Muscle of leg (tissue), 11 donors: ENCODE data around the gene PNMT. TPM values are rescaled to one million over a fixed set of nuclear protein-coding genes. Genes with fewer than 3 reads are reported as not detected.
"Not testable (repeated sequence)": the region's sequence is repeated elsewhere in the genome, so short reads cannot be mapped to it uniquely, and the experiment has no call there.

Experiments used
- DNase-seq: peaks from one replicate; pipeline ENCODE4 v3.0.0; 2013
- H3K27ac ChIP-seq: one replicate; pipeline ENCODE4 v1.5.1; 2013; ENCODE audit warnings: mild to moderate bottlenecking, low read length, control low read depth
- H3K27me3 ChIP-seq: one replicate; pipeline ENCODE4 v1.6.1; 2013; ENCODE audit warnings: low read length; ENCODE audit not compliant: control insufficient read depth, insufficient read depth
- H3K36me3 ChIP-seq: one replicate; pipeline ENCODE4 v1.6.1; 2013; ENCODE audit warnings: low read length; ENCODE audit not compliant: control insufficient read depth, insufficient read depth
- H3K4me1 ChIP-seq: one replicate; pipeline ENCODE4 v1.6.1; 2013; ENCODE audit warnings: low read length; ENCODE audit not compliant: control insufficient read depth, insufficient read depth
- H3K4me3 ChIP-seq: one replicate; pipeline ENCODE4 v1.5.1; 2013; ENCODE audit warnings: low read length, control low read depth
- H3K9me3 ChIP-seq: replicated peaks from 2 replicates; pipeline ENCODE4 v1.6.1; 2013; ENCODE audit warnings: low read depth, low read length; ENCODE audit not compliant: control insufficient read depth
- WGBS: methylation state at CpG from one replicate; pipeline ENCODE4 v1.1.5; 2013; ENCODE audit warnings: missing lambda C conversion rate; ENCODE audit not compliant: insufficient coverage; 5-methylcytosine and 5-hydroxymethylcytosine counted together
- polyA plus RNA-seq, 8 donors: library from polyadenylated mRNA; unstranded; fragments of 120-200 nt; gene quantifications; one replicate each; pipeline versions ENCODE4 v1.2.1 to v1.2.3, GENCODE V29; 2013; ENCODE audit warnings: inconsistent platforms in 1 of 8, low replicate concordance in 1 of 8; ENCODE audit not compliant: insufficient read length in 8 of 8, insufficient read depth in 1 of 8
- total RNA-seq: library from RNA; stranded (reverse); fragments of 120-200 nt; gene quantifications from one replicate; pipeline ENCODE4 v1.2.4, GENCODE V29; 2013

PNMT gene
- total and polyA plus RNA-seq, 9 donors = 1.7 to 6.6 (median 3.4) TPM

DNA sequence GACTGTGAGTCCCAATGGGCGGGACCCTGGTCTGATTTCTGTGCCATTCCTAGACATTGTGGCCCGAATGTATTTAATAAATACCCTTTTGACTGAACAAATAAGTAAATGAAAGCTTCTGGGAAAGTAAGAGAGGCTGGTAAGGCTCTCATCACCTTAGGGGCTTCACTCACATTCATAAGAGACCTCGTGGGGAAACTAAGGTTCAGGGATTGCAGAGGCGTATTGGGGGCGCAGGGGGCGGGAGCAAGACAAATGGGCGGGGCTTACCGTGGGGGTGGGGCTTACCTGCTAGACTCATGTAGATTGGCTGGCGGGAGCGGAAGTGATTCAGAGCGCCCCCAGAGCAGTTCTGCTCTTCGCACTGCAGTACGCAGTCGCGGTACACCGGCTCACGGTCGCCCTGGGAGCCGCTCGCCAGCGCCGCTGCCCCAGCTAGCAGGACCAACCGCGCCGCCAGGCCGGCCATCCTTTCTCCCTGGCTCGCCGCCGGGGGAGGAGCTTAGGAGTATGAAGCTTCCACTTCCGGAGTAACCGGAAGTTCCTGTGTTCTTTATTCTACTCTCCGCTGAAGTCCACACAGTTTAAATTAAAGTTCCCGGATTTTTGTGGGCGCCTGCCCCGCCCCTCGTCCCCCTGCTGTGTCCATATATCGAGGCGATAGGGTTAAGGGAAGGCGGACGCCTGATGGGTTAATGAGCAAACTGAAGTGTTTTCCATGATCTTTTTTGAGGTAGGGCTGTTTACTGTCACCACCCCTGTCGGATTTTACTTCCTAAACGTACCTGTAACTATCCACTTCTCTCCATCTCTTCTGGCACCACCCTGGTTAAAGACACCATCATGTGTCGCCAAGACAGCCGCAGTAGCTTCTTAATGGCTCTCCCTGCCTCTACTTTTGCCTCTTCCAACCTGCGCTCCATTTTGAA, 19.6 kb downstream of the PNMT start, which contains the start of gene PGAP3:
TSS of gene PGAP3 (minus strand) at position 512 of the 929 bp plus-strand sequence. CDS start at position 469, 43 bp downstream.
- peak; percentile 96 for DNase-seq
- Histone ChIP-seq H3K4me1 (peaks cover 18% of the 10 kb centered on the region), H3K36me3 (peaks cover 25% of the 10 kb centered on the region), H3K9me3 (no peaks in the 10 kb centered on the region), H3K4me3 (peak within 1 kb of the TSS; percentile 86), H3K27ac (peak within 1 kb of the TSS; percentile 91), H3K27me3 (peaks cover 2% of the 10 kb centered on the region)
- under 1% methylated on average over 25 of the region's 45 CpGs for WGBS

DNA sequence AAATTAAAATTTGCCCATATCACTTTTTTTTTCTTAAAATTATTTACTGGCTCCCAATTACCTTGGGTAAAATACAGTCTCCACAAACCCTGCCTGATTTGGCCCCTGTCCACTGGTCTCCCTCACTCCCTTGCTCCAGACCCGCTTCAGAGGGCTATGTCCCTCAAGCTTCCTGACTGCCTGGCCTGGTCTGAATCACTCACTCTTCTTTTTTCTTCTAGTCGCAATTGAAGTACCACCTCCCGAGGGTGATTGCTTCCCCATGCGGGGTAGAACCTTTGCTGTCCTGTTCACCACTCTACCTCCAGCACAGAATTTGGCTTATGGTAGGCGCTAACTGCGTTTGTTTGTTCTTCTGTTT, 20.2 kb downstream of the PNMT start:
- Histone ChIP-seq H3K4me3 (peak overlapping the region; percentile 86), H3K4me1 (peaks cover 18% of the 10 kb centered on the region), H3K36me3 (peaks cover 21% of the 10 kb centered on the region), H3K9me3 (no peaks in the 10 kb centered on the region), H3K27ac (peak overlapping the region; percentile 91), H3K27me3 (peaks cover 2% of the 10 kb centered on the region)
- WGBS = 15% methylated on average over 2 of the region's 6 CpGs
- DNase-seq = no peak

DNA sequence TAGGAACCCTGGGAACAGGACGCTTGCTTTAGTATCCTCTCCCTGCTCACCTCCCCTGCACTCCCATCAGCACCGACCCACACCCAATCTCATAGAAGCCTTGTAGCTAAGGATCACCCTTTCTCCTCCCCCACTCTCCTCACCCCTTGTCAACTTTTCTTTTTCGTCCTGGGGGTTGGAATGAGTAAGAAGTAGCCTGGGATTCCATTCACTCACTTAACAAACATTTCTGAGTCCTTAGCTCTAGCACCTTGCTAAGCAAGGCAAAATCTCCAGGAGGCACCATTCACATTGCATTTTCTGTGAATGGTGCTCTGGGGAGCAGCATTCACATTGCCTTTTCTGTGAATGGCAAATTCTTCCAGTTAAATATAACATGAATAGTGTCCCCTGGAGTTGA, 20.7 kb downstream of the PNMT start:
- WGBS = no CpG with 5 or more reads among the region's 3 CpGs

DNA sequence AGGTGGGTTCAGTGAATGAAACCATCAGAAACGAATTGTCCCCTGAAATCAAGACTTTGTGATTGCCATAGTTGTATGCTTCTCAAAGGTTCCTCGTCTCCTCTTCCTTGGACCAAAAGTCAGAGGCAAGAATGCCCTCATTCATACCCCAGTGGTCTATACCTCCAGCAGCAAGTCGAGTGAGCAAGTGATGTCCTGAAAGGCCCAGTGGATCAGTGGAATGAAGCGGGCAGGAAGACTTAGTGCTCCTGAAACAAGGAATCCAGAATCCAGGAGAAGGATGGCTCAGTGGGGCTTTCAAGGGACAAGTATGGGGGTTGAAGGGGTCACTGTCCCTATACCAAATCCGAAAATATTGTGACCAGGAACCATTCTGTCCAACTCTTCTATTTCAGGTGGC, 26.3 kb downstream of the PNMT start:
- Histone ChIP-seq H3K36me3 (peaks cover 3% of the 10 kb centered on the region), H3K9me3 (no peaks in the 10 kb centered on the region), H3K4me1 (peaks cover 8% of the 10 kb centered on the region), H3K4me3 (no peak overlapping the region), H3K27me3 (peaks cover 4% of the 10 kb centered on the region), H3K27ac (no peak overlapping the region)
- WGBS = 100% methylated on average over 1 of the region's 5 CpGs
- no peak for DNase-seq

More for the DNA sequence above, 20.7 kb downstream of the PNMT start:
- Histone ChIP-seq H3K9me3 (no peaks in the 10 kb centered on the region), H3K36me3 (peaks cover 18% of the 10 kb centered on the region), H3K4me1 (peaks cover 18% of the 10 kb centered on the region), H3K27me3 (peaks cover 2% of the 10 kb centered on the region), H3K4me3 (peak overlapping the region; percentile 86), H3K27ac (no peak overlapping the region)
- no peak for DNase-seq

DNA sequence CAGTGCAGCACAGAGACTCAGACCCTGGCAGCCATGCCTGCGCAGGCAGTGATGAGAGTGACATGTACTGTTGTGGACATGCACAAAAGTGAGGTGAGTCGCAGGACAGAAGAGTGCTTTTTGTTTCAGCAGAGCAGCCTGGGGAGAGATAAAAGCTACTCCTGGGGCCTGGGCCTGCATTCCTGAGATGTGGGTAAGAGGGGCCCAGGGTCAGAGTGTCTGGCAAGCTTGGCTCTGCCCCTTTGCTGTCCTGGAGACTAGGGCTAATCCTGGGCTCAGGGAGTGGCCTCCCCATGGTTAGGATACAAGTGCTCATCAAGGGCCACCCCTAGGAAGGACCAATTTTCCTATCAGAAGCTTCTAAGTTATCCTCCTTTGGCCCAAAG, 26.8 kb downstream of the PNMT start:
- Histone ChIP-seq H3K4me1 (peaks cover 9% of the 10 kb centered on the region), H3K9me3 (no peaks in the 10 kb centered on the region), H3K27ac (no peak overlapping the region), H3K36me3 (peaks cover 3% of the 10 kb centered on the region), H3K27me3 (peaks cover 7% of the 10 kb centered on the region), H3K4me3 (no peak overlapping the region)
- 75% methylated on average over 2 of the region's 2 CpGs for WGBS
- no peak for DNase-seq

DNA sequence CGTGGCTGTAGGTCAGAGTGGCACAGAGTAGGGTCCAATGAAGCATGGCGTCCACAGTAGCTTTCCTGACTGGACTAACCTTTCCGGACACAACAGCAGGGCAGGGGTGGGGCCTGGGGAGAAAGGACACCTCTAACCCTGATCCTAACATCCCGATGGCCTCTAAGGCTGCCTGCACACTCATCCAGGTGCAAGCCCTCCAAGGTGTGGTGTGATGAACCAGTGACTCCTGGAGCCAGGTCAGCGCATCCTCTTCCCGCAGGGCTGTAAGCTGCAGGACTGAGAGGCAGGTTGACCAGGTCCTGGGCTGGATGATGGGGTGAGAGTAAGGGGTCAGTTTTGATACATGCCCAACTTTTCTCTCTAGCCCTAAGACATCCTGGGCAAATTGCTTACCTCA, 28.5 kb downstream of the PNMT start:
- Histone ChIP-seq H3K27me3 (peaks cover 21% of the 10 kb centered on the region), H3K4me3 (no peak overlapping the region), H3K36me3 (peaks cover 3% of the 10 kb centered on the region), H3K9me3 (no peaks in the 10 kb centered on the region), H3K4me1 (peaks cover 18% of the 10 kb centered on the region), H3K27ac (no peak overlapping the region)
- DNase-seq = no peak
- 73% methylated on average over 4 of the region's 6 CpGs for WGBS

DNA sequence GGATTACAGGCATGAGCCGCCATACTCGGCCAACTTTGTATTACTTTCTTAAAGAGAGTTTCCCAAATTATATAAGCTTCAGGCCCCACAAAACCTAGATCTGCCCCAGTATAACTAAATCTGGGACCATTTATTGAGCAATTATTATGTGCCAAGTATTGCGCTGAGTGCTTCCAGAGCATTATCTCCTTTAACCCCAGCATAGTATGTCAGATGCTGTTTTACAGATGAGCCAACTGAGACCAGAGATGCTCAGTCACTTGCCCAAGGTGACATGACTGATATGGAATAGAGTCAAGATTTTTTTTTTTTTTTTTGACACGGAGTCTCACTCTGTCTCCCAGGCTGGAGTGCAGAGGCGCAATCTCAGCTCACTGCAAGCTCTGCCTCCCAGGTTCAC, 29.7 kb downstream of the PNMT start:
- Histone ChIP-seq H3K36me3 (peaks cover 6% of the 10 kb centered on the region), H3K4me3 (no peak overlapping the region), H3K9me3 (no peaks in the 10 kb centered on the region), H3K27me3 (peaks cover 22% of the 10 kb centered on the region), H3K4me1 (peaks cover 26% of the 10 kb centered on the region), H3K27ac (no peak overlapping the region)
- 100% methylated on average over 1 of the region's 5 CpGs for WGBS
- no peak for DNase-seq

DNA sequence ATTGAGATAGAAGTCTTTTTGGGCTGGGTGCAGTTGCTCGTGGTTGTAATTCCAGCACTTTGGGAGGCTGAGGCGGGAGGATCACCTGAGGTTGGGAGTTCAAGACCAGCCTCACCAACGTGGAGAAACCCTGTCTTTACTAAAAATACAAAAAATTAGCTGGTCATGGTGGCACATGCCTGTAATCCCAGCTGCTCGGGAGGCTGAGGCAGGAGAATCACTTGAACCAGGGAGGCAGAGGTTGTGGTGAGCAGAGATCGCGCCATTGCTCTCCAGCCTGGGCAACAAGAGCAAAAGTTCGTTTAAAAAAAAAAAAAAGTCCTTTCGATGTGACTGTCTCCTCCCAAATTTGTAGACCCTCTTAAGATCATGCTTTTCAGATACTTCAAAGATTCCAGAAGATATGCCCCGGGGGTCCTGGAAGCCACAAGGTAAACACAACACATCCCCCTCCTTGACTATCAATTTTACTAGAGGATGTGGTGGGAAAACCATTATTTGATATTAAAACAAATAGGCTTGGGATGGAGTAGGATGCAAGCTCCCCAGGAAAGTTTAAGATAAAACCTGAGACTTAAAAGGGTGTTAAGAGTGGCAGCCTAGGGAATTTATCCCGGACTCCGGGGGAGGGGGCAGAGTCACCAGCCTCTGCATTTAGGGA, 31.0 kb downstream of the PNMT start:
- H3K27ac ChIP-seq = peak overlapping the region; percentile 87
- not testable (repeated sequence) for H3K9me3 ChIP-seq, H3K36me3 ChIP-seq, DNase-seq
- peak overlapping the region; percentile 83 for H3K4me3 ChIP-seq
- H3K4me1 ChIP-seq = peaks cover 38% of the 10 kb centered on the region
- 43% methylated on average over 6 of the region's 11 CpGs for WGBS
- H3K27me3 ChIP-seq = peaks cover 22% of the 10 kb centered on the region

DNA sequence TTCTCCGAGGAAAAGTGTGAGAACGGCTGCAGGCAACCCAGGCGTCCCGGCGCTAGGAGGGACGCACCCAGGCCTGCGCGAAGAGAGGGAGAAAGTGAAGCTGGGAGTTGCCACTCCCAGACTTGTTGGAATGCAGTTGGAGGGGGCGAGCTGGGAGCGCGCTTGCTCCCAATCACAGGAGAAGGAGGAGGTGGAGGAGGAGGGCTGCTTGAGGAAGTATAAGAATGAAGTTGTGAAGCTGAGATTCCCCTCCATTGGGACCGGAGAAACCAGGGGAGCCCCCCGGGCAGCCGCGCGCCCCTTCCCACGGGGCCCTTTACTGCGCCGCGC, 31.5 kb downstream of the PNMT start, which contains the start of gene ERBB2:
TSS of gene ERBB2 (plus strand) at position 247 of the 330 bp plus-strand sequence. CDS start 175 bp downstream, outside the sequence.
- Histone ChIP-seq H3K4me3 (peak within 1 kb of the TSS; percentile 83), H3K36me3 (peaks cover 14% of the 10 kb centered on the region), H3K4me1 (peaks cover 43% of the 10 kb centered on the region), H3K27ac (peak within 1 kb of the TSS; percentile 87), H3K27me3 (peaks cover 22% of the 10 kb centered on the region), H3K9me3 (no peaks in the 10 kb centered on the region)
- peak; percentile 93 for DNase-seq
- WGBS = 0% methylated on average over 16 of the region's 20 CpGs
